HEK293 (cell line): ENCODE data around the gene PLEKHB2.

ENCODE experiments used
- CTCF ChIP-seq: fragments of 450-650 bp; formaldehyde crosslinking; IDR thresholded peaks from 2 replicates; pipeline ENCODE4 v1.5.1; 2016; ENCODE audit warnings: missing biosample characterization, missing genetic modification characterization
- HOXA7 ChIP-seq: sonication (generic); formaldehyde crosslinking; IDR thresholded peaks from 2 replicates; pipeline ENCODE4 v1.8.1; 2022; ENCODE audit warnings: missing genetic modification reagents, borderline replicate concordance
- KLF10 ChIP-seq: fragments of 450-650 bp; IDR thresholded peaks from 2 replicates; pipeline ENCODE4 v1.5.1; 2018; ENCODE audit warnings: missing biosample characterization, mild to moderate bottlenecking, missing genetic modification characterization
- RBAK ChIP-seq: fragments of 450-650 bp; formaldehyde crosslinking; IDR thresholded peaks from 2 replicates; pipeline ENCODE4 v1.5.1; 2016; ENCODE audit warnings: missing biosample characterization, missing genetic modification characterization
- ZBTB26 ChIP-seq: fragments of 450-650 bp; formaldehyde crosslinking; optimal IDR thresholded peaks from 2 replicates; pipeline ENCODE3; 2016; ENCODE audit warnings: missing biosample characterization, mild to moderate bottlenecking, missing genetic modification characterization
- ZFHX2 ChIP-seq: fragments of 450-650 bp; formaldehyde crosslinking; conservative IDR thresholded peaks from 2 replicates; pipeline ENCODE4 v1.5.1; 2016; ENCODE audit warnings: missing biosample characterization, missing genetic modification characterization
- ZNF174 ChIP-seq: fragments of 450-650 bp; formaldehyde crosslinking; IDR thresholded peaks from 2 replicates; pipeline ENCODE4 v1.5.0; 2017; ENCODE audit warnings: missing biosample characterization, mild to moderate bottlenecking, missing genetic modification characterization
- ZNF274 ChIP-seq, 2 experiments: fragments of 200-500 bp in 1 of 2; fragments of 450-650 bp in 1 of 2; sonication (Bioruptor generic) in 1 of 2; formaldehyde crosslinking in 1 of 2; IDR thresholded peaks; 2 replicates each; pipeline versions ENCODE4 v1.5.1 to v1.6.1; 2014 to 2016; ENCODE audit warnings: borderline replicate concordance in 1 of 2, inconsistent platforms in 1 of 2, low read length in 1 of 2, missing biosample characterization in 1 of 2, missing genetic modification characterization in 1 of 2
- TF ChIP-seq, protein P1 (sequence below): fragments of 450-650 bp; formaldehyde crosslinking; IDR thresholded peaks from 2 replicates; pipeline ENCODE4 v1.5.1; 2016; ENCODE audit warnings: missing biosample characterization, missing genetic modification characterization
- TF ChIP-seq, protein P2 (sequence below): fragments of 450-650 bp; formaldehyde crosslinking; IDR thresholded peaks from 2 replicates; pipeline ENCODE4 v1.5.1; 2016; ENCODE audit warnings: missing biosample characterization, missing genetic modification characterization

DNA sequence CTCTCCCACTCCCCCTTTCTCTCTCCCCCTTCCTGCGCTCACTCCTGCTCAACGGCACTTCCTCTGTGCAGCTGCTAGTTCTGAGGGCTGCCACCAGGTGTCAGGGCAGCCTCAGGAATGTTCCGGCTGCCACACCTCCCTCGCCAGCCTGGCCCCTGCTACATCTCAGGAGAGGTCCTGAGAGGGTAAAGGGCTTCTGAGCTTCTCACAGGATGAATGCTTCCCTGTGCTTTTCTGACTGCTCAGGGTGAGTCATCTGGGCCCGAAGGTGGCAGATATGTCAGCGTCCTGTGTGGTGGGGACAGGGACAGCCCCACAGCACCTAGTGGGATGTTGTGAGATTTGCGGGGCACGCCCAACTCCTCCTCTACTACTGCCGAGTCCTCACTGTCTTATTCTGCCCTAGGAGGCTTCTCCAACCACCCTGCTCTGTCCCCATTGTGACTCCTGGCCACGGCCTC, 49.0 kb downstream of the PLEKHB2 start:
- TF ChIP-seq CTCF (peak; percentile 95), KLF10 (tag by site-specific recombination) (peak; percentile 77), ZNF274 (IDR thresholded peaks at IDR 0.05; ENCODE audit: low read length) (no peak), ZNF274 (tag by site-specific recombination; IDR thresholded peaks at IDR 0.05; ENCODE audit: borderline replicate concordance) (no peak), ZNF174 (tag by site-specific recombination) (no peak), ZBTB26 (no peak), HOXA7 (no peak), RBAK (tag by site-specific recombination) (no peak), ZFHX2 (tag by site-specific recombination) (no peak)
- TF ChIP-seq, protein P1, sequence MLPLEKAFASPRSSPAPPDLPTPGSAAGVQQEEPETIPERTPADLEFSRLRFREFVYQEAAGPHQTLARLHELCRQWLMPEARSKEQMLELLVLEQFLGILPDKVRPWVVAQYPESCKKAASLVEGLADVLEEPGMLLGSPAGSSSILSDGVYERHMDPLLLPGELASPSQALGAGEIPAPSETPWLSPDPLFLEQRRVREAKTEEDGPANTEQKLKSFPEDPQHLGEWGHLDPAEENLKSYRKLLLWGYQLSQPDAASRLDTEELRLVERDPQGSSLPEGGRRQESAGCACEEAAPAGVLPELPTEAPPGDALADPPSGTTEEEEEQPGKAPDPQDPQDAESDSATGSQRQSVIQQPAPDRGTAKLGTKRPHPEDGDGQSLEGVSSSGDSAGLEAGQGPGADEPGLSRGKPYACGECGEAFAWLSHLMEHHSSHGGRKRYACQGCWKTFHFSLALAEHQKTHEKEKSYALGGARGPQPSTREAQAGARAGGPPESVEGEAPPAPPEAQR (tag by site-specific recombination): no peak
- TF ChIP-seq, protein P2, sequence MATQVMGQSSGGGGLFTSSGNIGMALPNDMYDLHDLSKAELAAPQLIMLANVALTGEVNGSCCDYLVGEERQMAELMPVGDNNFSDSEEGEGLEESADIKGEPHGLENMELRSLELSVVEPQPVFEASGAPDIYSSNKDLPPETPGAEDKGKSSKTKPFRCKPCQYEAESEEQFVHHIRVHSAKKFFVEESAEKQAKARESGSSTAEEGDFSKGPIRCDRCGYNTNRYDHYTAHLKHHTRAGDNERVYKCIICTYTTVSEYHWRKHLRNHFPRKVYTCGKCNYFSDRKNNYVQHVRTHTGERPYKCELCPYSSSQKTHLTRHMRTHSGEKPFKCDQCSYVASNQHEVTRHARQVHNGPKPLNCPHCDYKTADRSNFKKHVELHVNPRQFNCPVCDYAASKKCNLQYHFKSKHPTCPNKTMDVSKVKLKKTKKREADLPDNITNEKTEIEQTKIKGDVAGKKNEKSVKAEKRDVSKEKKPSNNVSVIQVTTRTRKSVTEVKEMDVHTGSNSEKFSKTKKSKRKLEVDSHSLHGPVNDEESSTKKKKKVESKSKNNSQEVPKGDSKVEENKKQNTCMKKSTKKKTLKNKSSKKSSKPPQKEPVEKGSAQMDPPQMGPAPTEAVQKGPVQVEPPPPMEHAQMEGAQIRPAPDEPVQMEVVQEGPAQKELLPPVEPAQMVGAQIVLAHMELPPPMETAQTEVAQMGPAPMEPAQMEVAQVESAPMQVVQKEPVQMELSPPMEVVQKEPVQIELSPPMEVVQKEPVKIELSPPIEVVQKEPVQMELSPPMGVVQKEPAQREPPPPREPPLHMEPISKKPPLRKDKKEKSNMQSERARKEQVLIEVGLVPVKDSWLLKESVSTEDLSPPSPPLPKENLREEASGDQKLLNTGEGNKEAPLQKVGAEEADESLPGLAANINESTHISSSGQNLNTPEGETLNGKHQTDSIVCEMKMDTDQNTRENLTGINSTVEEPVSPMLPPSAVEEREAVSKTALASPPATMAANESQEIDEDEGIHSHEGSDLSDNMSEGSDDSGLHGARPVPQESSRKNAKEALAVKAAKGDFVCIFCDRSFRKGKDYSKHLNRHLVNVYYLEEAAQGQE: no peak
